Adrenal gland (tissue), 12 donors: ENCODE data around the gene TTLL10. TPM values are rescaled to one million over a fixed set of nuclear protein-coding genes. Genes with fewer than 3 reads are reported as not detected.

Experiments used
- DNase-seq, 7 donors: peaks; one replicate each; pipeline ENCODE4 v3.0.0-alpha.2; 2019 to 2020
- H3K27ac ChIP-seq, 5 donors: fragments of 200-600 bp; sonication (generic) in 4 of 5; 1 replicate in 3 of 5; 2 replicates in 2 of 5; pipeline versions ENCODE4 v1.5.1 to v1.8.0; 2016 to 2020; ENCODE audit warnings: mild to moderate bottlenecking in 1 of 5
- H3K27me3 ChIP-seq: fragments of 200-600 bp; 2 replicates; pipeline ENCODE4 v1.8.0; 2021
- H3K36me3 ChIP-seq, 2 donors: fragments of 200-600 bp; replicated peaks in 1 of 2; 1 replicate in 1 of 2; 2 replicates in 1 of 2; pipeline versions ENCODE4 v1.5.1 to v1.8.0; 2018 to 2022
- H3K4me1 ChIP-seq, 2 donors: fragments of 200-600 bp; replicated peaks in 1 of 2; 1 replicate in 1 of 2; 2 replicates in 1 of 2; pipeline versions ENCODE4 v1.5.1 to v1.8.0; 2018 to 2021
- H3K4me3 ChIP-seq, 4 donors: fragments of 200-600 bp; sonication (generic) in 3 of 4; one replicate each; pipeline ENCODE4 v1.5.1; 2016 to 2018
- H3K9me3 ChIP-seq, 3 donors: fragments of 200-600 bp; sonication (generic) in 1 of 3; replicated peaks in 1 of 3; 1 replicate in 2 of 3; 2 replicates in 1 of 3; pipeline versions ENCODE4 v1.5.1 to v1.8.0; 2016 to 2021
- POLR2A ChIP-seq, 2 donors: fragments of 450-650 bp; IDR thresholded peaks; one replicate each; pipeline ENCODE4 v1.6.1; 2017; ENCODE audit warnings: antibody characterized with exemption in 2 of 2, mild to moderate bottlenecking in 2 of 2, moderate library complexity in 1 of 2
- WGBS, 4 donors: extraction: QIAGEN DNeasy Blood & Tissue Kit in 2 of 4; methylation state at CpG; one replicate each; pipeline versions ENCODE4 v1.1.5 to v1.1.7; 2013 to 2017; 5-methylcytosine and 5-hydroxymethylcytosine counted together
- intact Hi-C, 2 donors: fragments of 100-400 bp; cut with DNase I; formaldehyde crosslinking; loops; one replicate each; pipeline versions ENCODE4 v1.14.1 to v1.15.0; 2022 to 2023
- polyA plus RNA-seq, 3 donors: library from polyadenylated mRNA; stranded (reverse); fragments of 200-250 nt in 2 of 3; fragments of 350-450 nt in 1 of 3; fragmentation: Illumina TruSeq in 1 of 3; extraction: RNeasy Lipid Tissue Mini Kit (QIAGEN cat#74804) in 1 of 3; gene quantifications; one replicate each; pipeline ENCODE4 v1.2.3, GENCODE V29; 2013 to 2014
- total RNA-seq, 9 donors: library from RNA; depleted of rRNA in 4 of 9; stranded (reverse); fragments of >200 nt in 4 of 9; fragments of 120-200 nt in 1 of 9; fragmentation: NEBNext Ultra II Directional in 1 of 9; extraction: Animal tissue kit (Norgen Biotek cat#: 25700) in 1 of 9; gene quantifications; one replicate each; pipeline versions ENCODE4 v1.1.0 to v1.2.4, GENCODE V29; 2013 to 2023
- TF ChIP-seq, protein P1 (sequence below), 6 experiments: fragments of 450-650 bp in 4 of 6; fragments of 200-600 bp in 2 of 6; sonication (generic) in 1 of 6; IDR thresholded peaks; 1 replicate in 5 of 6; 2 replicates in 1 of 6; pipeline versions ENCODE4 v1.5.1 to v1.8.0; 2016 to 2021; ENCODE audit warnings: antibody characterized with exemption in 6 of 6, mild to moderate bottlenecking in 2 of 6, moderate library complexity in 1 of 6
- donor health status: healthy with polysubstance abuse.
- donor health status: Bipolar disorder and iron deficiency.
- donor health status: DM: yes; HTN: yes; CAD: no.
- donor health status: DM: no; HTN: no; CAD: no.
- donor health status: DM: no; HTN: no; CAD: no.
- donor health status: DM: yes; HTN: yes; CAD: no.

Gene TTLL10
- total and polyA plus RNA-seq, 12 donors = 0.32 to 0.44 TPM; not detected in 10

- Histone ChIP-seq H3K27me3 (no peaks in the 10 kb centered on the region), H3K4me1 (no peaks in the 10 kb centered on the region), H3K27ac (no peak overlapping the region), H3K9me3 (no peaks in the 10 kb centered on the region), H3K36me3 (no peaks in the 10 kb centered on the region), H3K4me3 (no peak overlapping the region)
- WGBS, 4 donors = 55 to 69% (median 64%) methylated on average over 13 to 42 of the region's 42 CpGs
- TF ChIP-seq POLR2A (IDR thresholded peaks at IDR 0.05) = no peak
- TF ChIP-seq, protein P1, sequence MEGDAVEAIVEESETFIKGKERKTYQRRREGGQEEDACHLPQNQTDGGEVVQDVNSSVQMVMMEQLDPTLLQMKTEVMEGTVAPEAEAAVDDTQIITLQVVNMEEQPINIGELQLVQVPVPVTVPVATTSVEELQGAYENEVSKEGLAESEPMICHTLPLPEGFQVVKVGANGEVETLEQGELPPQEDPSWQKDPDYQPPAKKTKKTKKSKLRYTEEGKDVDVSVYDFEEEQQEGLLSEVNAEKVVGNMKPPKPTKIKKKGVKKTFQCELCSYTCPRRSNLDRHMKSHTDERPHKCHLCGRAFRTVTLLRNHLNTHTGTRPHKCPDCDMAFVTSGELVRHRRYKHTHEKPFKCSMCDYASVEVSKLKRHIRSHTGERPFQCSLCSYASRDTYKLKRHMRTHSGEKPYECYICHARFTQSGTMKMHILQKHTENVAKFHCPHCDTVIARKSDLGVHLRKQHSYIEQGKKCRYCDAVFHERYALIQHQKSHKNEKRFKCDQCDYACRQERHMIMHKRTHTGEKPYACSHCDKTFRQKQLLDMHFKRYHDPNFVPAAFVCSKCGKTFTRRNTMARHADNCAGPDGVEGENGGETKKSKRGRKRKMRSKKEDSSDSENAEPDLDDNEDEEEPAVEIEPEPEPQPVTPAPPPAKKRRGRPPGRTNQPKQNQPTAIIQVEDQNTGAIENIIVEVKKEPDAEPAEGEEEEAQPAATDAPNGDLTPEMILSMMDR (IDR thresholded peaks at IDR 0.05) = no peak
- DNase-seq = no peak
- intact Hi-C loops = no loop called here
Measured at GRCh38 chr1:1144122-1144842, 29.4 kb upstream of the TTLL10 start.

DNA sequence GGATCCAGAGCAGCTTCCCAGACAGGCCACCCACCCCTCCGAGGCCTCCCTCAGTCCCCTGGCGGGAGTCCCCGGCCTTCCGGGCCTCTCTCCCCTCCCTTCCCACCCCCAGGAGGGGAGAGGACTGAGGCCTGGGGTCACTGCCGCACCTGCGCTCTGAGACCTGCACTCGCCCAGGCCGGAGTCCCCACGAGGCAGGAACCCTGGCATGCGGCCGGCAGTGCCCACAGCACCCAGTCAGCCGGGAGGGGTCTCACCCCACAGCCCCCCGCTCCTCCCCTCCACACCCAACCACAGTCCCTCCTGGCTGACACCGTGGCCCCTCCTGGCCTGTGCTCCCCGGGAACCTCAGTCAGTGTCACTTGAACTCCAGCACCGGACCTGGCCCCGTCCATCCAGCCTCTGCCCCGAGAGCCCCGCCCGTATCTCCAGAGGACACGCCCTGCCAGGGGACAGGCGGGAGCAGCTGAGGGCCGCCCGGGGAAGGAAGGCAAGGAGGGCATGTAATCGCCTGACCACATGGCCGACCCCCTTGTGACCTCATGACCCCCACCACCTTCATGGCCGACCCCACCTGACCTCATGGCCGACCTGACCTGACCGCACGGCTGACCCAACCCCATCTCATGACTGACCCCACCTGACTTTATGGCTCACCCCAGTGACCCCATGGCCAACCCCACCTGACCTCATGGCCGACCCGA, 28.7 kb upstream of the TTLL10 start:
- Histone ChIP-seq H3K27me3 (no peaks in the 10 kb centered on the region), H3K36me3 (no peaks in the 10 kb centered on the region), H3K27ac (no peak overlapping the region), H3K9me3 (no peaks in the 10 kb centered on the region), H3K4me3 (no peak overlapping the region), H3K4me1 (no peaks in the 10 kb centered on the region)
- 78 to 85% (median 81%) methylated on average over 19 to 31 of the region's 32 CpGs for WGBS, 4 donors
- TF ChIP-seq, protein P1 (IDR thresholded peaks at IDR 0.05) = no peak
- no peak for TF ChIP-seq POLR2A (IDR thresholded peaks at IDR 0.05)
- DNase-seq = no peak
- intact Hi-C loops = no loop called here

DNA sequence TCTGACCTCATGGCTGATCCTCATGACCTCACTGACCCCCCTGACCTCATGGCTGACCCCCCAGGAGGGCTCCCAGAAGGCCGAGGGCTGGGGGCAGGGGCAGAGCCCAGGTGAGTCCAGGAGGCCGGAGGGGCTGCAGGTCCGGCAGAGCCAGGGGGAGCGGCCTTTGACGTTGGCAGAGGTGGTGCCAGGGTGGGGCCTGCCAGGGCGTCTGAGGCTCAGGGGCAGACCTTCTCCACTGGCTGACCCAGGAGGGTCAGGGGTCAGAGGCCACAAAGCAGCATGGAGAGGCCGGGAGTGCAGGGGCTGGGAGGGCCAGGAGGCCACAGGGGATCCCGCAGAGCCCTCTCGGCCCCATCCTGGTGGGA, 28.1 kb upstream of the TTLL10 start:
- intact Hi-C loops = no loop called here
- no peak overlapping the region for H3K27ac ChIP-seq
- H3K36me3 ChIP-seq = no peaks in the 10 kb centered on the region
- no peak for DNase-seq
- TF ChIP-seq, protein P1 (IDR thresholded peaks at IDR 0.05) = no peak
- TF ChIP-seq POLR2A (IDR thresholded peaks at IDR 0.05) = no peak
- H3K4me1 ChIP-seq = no peaks in the 10 kb centered on the region
- H3K27me3 ChIP-seq = no peaks in the 10 kb centered on the region
- H3K9me3 ChIP-seq = no peaks in the 10 kb centered on the region
- no peak overlapping the region for H3K4me3 ChIP-seq
- WGBS, 4 donors = 20 to 82% (median 80%) methylated on average over 1 to 9 of the region's 9 CpGs

GRCh38 chr1:1146026-1146425, 27.7 kb upstream of the TTLL10 start:
- no peak overlapping the region for H3K4me3 ChIP-seq
- H3K4me1 ChIP-seq = no peaks in the 10 kb centered on the region
- H3K27ac ChIP-seq = no peak overlapping the region
- TF ChIP-seq POLR2A (IDR thresholded peaks at IDR 0.05) = no peak
- TF ChIP-seq, protein P1 (IDR thresholded peaks at IDR 0.05) = no peak
- DNase-seq = no peak
- H3K9me3 ChIP-seq = no peaks in the 10 kb centered on the region
- WGBS, 4 donors = 74 to 84% (median 81%) methylated on average over 3 to 14 of the region's 14 CpGs
- no peaks in the 10 kb centered on the region for H3K36me3 ChIP-seq
- H3K27me3 ChIP-seq = no peaks in the 10 kb centered on the region
- intact Hi-C loops = no loop called here
